GM21360 (cell line): ENCODE results near the gene MAD1L1.

ENCODE experiments used
- ATAC-seq: cut with Tn5 transposase; IDR thresholded peaks from one replicate; pipeline ENCODE4 v1.9.1; 2021; ENCODE audit warnings: mild to moderate bottlenecking, moderate library complexity; ENCODE audit not compliant: unreplicated experiment

MAD1L1 gene

GRCh38 chr7:2017914-2018568 is 214.7 kb downstream of the MAD1L1 start:
- ATAC-seq = no peak

- no peak for ATAC-seq
These were observed 215.3 kb downstream of the MAD1L1 start for GRCh38 chr7:2017481-2017891.

GRCh38 chr7:2016761-2017480 is 215.8 kb downstream of the MAD1L1 start:
- no peak for ATAC-seq

- no peak for ATAC-seq
These were observed 216.6 kb downstream of the MAD1L1 start for GRCh38 chr7:2016021-2016631.

GRCh38 chr7:2015251-2015871 is 217.4 kb downstream of the MAD1L1 start:
- ATAC-seq = no peak

GRCh38 chr7:2014391-2015241 is 218.1 kb downstream of the MAD1L1 start:
- ATAC-seq = no peak

GRCh38 chr7:2013381-2014311 is 219.1 kb downstream of the MAD1L1 start:
- ATAC-seq = no peak

GRCh38 chr7:2012981-2013380 is 219.8 kb downstream of the MAD1L1 start:
- no peak for ATAC-seq

- no peak for ATAC-seq
These were observed 220.5 kb downstream of the MAD1L1 start for GRCh38 chr7:2012044-2012900.

GRCh38 chr7:2011266-2012043 is 221.3 kb downstream of the MAD1L1 start:
- ATAC-seq = no peak

GRCh38 chr7:2010551-2011265 is 222.0 kb downstream of the MAD1L1 start:
- ATAC-seq = no peak

GRCh38 chr7:2010101-2010500 is 222.6 kb downstream of the MAD1L1 start:
- ATAC-seq = no peak

- ATAC-seq = no peak
These were observed 223.2 kb downstream of the MAD1L1 start for GRCh38 chr7:2009541-2010001.

- no peak for ATAC-seq
These were observed 223.7 kb downstream of the MAD1L1 start for GRCh38 chr7:2008936-2009540.

GRCh38 chr7:2008101-2008935 is 224.4 kb downstream of the MAD1L1 start:
- no peak for ATAC-seq

GRCh38 chr7:2007551-2007950 is 225.2 kb downstream of the MAD1L1 start:
- no peak for ATAC-seq
